Thoracic aorta (tissue), 2 donors: ENCODE data around the gene TSPAN1. TPM values are rescaled to one million over a fixed set of nuclear protein-coding genes. Genes with fewer than 3 reads are reported as not detected.
"Not testable (repeated sequence)": the region's sequence is repeated elsewhere in the genome, so short reads cannot be mapped to it uniquely, and the experiment has no call there.

Experiments
- ATAC-seq: fragments of 150-250 bp; one replicate; pipeline ENCODE4 v1.8.0; 2017; ENCODE audit warnings: low read depth; ENCODE audit not compliant: insufficient number of reproducible peaks, low FRiP score
- DNase-seq: peaks from one replicate; pipeline ENCODE4 v3.0.0-alpha.2; 2020; ENCODE audit warnings: low spot score
- H3K27ac ChIP-seq, 2 donors: fragments of 200-600 bp; sonication (generic); 1 replicate in 1 of 2; 2 replicates in 1 of 2; pipeline ENCODE4 v1.5.1; 2016; ENCODE audit warnings: mild to moderate bottlenecking in 2 of 2, moderate library complexity in 2 of 2
- H3K27me3 ChIP-seq: fragments of 200-600 bp; sonication (generic); replicated peaks from 2 replicates; pipeline ENCODE4 v1.6.0; 2016; ENCODE audit warnings: mild to moderate bottlenecking; ENCODE audit not compliant: insufficient read depth
- H3K36me3 ChIP-seq: fragments of 200-600 bp; sonication (generic); one replicate; pipeline ENCODE4 v1.5.1; 2016
- H3K4me1 ChIP-seq, 2 donors: fragments of 200-600 bp; sonication (generic); 1 replicate in 1 of 2; 2 replicates in 1 of 2; pipeline versions ENCODE4 v1.5.1 to v1.6.0; 2016; ENCODE audit warnings: low read depth in 2 of 2, mild to moderate bottlenecking in 1 of 2; ENCODE audit not compliant: control insufficient read depth in 1 of 2
- H3K4me3 ChIP-seq: fragments of 200-600 bp; sonication (generic); 2 replicates; pipeline ENCODE4 v1.5.1; 2016; ENCODE audit warnings: mild to moderate bottlenecking
- H3K9me3 ChIP-seq: fragments of 200-600 bp; sonication (generic); 2 replicates; pipeline ENCODE4 v1.5.1; 2016
- CTCF ChIP-seq: fragments of 200-600 bp; sonication (generic); IDR thresholded peaks from one replicate; pipeline ENCODE4 v1.5.1; 2019; ENCODE audit warnings: antibody characterized with exemption
- total RNA-seq, 2 donors: library from RNA; depleted of rRNA; stranded (reverse); fragments of >200 nt; gene quantifications; one replicate each; pipeline versions ENCODE4 v1.1.0 to v1.2.3, GENCODE V29; 2016

TSPAN1 gene
- total RNA-seq, 2 donors from 2014 or later: 3.1 to 7.0 TPM

GRCh38 chr1:46223472-46223943, 48.6 kb downstream of the TSPAN1 start:
- TF ChIP-seq CTCF: peak; percentile 92
- Histone ChIP-seq H3K9me3 (no peaks in the 10 kb centered on the region), H3K27me3 (no peaks in the 10 kb centered on the region), H3K36me3 (no peaks in the 10 kb centered on the region), H3K4me1 (peaks cover 3 to 10% of the 10 kb centered on the region in 2 donors), H3K27ac (peak overlapping the region in 1 of 2 donors; percentile 18), H3K4me3 (no peak overlapping the region)
- DNase-seq (no peak), ATAC-seq (peak; percentile 83)

GRCh38 chr1:46224966-46225365, 50.1 kb downstream of the TSPAN1 start:
- TF ChIP-seq CTCF: no peak
- Histone ChIP-seq H3K27ac (no peak overlapping the region), H3K9me3 (no peaks in the 10 kb centered on the region), H3K36me3 (no peaks in the 10 kb centered on the region), H3K27me3 (no peaks in the 10 kb centered on the region), H3K4me1 (peaks cover 3 to 10% of the 10 kb centered on the region in 2 donors), H3K4me3 (no peak overlapping the region)
- ATAC-seq: no peak
- DNase-seq: no peak

- not testable (repeated sequence) for H3K4me3 ChIP-seq, H3K36me3 ChIP-seq, H3K27ac ChIP-seq, H3K4me1 ChIP-seq, H3K27me3 ChIP-seq, H3K9me3 ChIP-seq, ATAC-seq, DNase-seq
Observed at GRCh38 chr1:46231231-46231630, 56.3 kb downstream of the TSPAN1 start.

Other genes starting within 250 kb of the TSPAN1 start
- 10 to 100 TPM in 1 of 2 donors, 1 to 10 TPM in 1; 9.5 to 30.1 TPM for gene PIK3R3, start 42.5 kb upstream of the TSPAN1 start, total RNA-seq
- not detected for gene P3R3URF, start 1.4 kb downstream of the TSPAN1 start, total RNA-seq
- 10 to 100 TPM; 53.8 to 66.9 TPM for gene POMGNT1, start 23.3 kb downstream of the TSPAN1 start, total RNA-seq
- gene LURAP1, start 28.2 kb downstream of the TSPAN1 start, total RNA-seq: 10 to 100 TPM; 22.9 to 27.5 TPM
- 1 to 10 TPM in 1 of 2 donors, under 1 TPM in 1; 0.68 to 4.1 TPM for gene RAD54L, start 72.7 kb downstream of the TSPAN1 start, total RNA-seq
- gene LRRC41, start 128.5 kb downstream of the TSPAN1 start, total RNA-seq: 10 to 100 TPM; 70.7 to 76.2 TPM
- gene UQCRH, start 128.6 kb downstream of the TSPAN1 start, total RNA-seq: 100 to 1,000 TPM; 144 to 237 TPM
- 10 to 100 TPM; 22.9 to 29.3 TPM for gene NSUN4, start 165.7 kb downstream of the TSPAN1 start, total RNA-seq
- gene FAAH, start 219.2 kb downstream of the TSPAN1 start, total RNA-seq: 10 to 100 TPM; 14.1 to 21.9 TPM